H9 (cell line): Measurements from ENCODE around the gene FASTKD2. TPM values are rescaled to one million over a fixed set of nuclear protein-coding genes. Genes with fewer than 3 reads are reported as not detected.

ENCODE experiments used
- DNase-seq: peaks from one replicate; pipeline ENCODE4 v3.0.0-alpha.2; 2017
- H2AFZ ChIP-seq: one replicate; pipeline ENCODE4 v1.6.1; 2013; ENCODE audit warnings: mild to moderate bottlenecking, low read length, control low read depth, moderate library complexity
- H2AK5ac ChIP-seq: 2 replicates; pipeline ENCODE4 v1.6.1; 2013; ENCODE audit warnings: low read length, control low read depth, mixed read lengths; ENCODE audit not compliant: insufficient read length
- H2BK120ac ChIP-seq: one replicate; pipeline ENCODE4 v1.6.1; 2013; ENCODE audit warnings: low read depth, mild to moderate bottlenecking, low read length, control low read depth, inconsistent platforms; ENCODE audit not compliant: poor library complexity, severe bottlenecking
- H2BK12ac ChIP-seq: 2 replicates; pipeline ENCODE4 v1.6.1; 2013; ENCODE audit warnings: low read length, control low read depth, mixed read lengths, low read depth; ENCODE audit not compliant: insufficient read length
- H2BK15ac ChIP-seq: 2 replicates; pipeline ENCODE4 v1.6.1; 2013; ENCODE audit warnings: low read depth, low read length, control low read depth
- H2BK20ac ChIP-seq: one replicate; pipeline ENCODE4 v1.6.1; 2013; ENCODE audit warnings: low read depth, mild to moderate bottlenecking, low read length, control low read depth, inconsistent platforms; ENCODE audit not compliant: poor library complexity, severe bottlenecking
- H2BK5ac ChIP-seq: 2 replicates; pipeline ENCODE4 v1.6.1; 2013; ENCODE audit warnings: low read length, control low read depth, mixed read lengths; ENCODE audit not compliant: insufficient read length
- H3K14ac ChIP-seq: 2 replicates; pipeline ENCODE4 v1.6.1; 2013; ENCODE audit warnings: low read length, control low read depth; ENCODE audit not compliant: insufficient read depth
- H3K18ac ChIP-seq: 2 replicates; pipeline ENCODE4 v1.6.1; 2013; ENCODE audit warnings: low read depth, mild to moderate bottlenecking, mixed read lengths, low read length, control low read depth; ENCODE audit not compliant: insufficient read length
- H3K23ac ChIP-seq: 2 replicates; pipeline ENCODE4 v1.6.1; 2013; ENCODE audit warnings: low read length, control low read depth, mixed read lengths, low read depth; ENCODE audit not compliant: insufficient read length
- H3K23me2 ChIP-seq: 2 replicates; pipeline ENCODE4 v1.6.1; 2013; ENCODE audit warnings: low read depth, mild to moderate bottlenecking, mixed read lengths, low read length, control low read depth; ENCODE audit not compliant: insufficient read length, poor library complexity, severe bottlenecking
- H3K27ac ChIP-seq: 2 replicates; pipeline ENCODE4 v1.5.1; 2013; ENCODE audit warnings: low read length, control low read depth, mixed read lengths, low read depth; ENCODE audit not compliant: insufficient read length
- H3K27me3 ChIP-seq: 2 replicates; pipeline ENCODE4 v1.6.1; 2013; ENCODE audit warnings: low read length, control low read depth, inconsistent platforms; ENCODE audit not compliant: insufficient read depth
- H3K4ac ChIP-seq: 2 replicates; pipeline ENCODE4 v1.6.1; 2013; ENCODE audit warnings: low read depth, mild to moderate bottlenecking, control low read depth, inconsistent platforms, low read length, moderate library complexity
- H3K4me1 ChIP-seq: 2 replicates; pipeline ENCODE4 v1.6.1; 2013; ENCODE audit warnings: low read length, control low read depth, inconsistent platforms; ENCODE audit not compliant: insufficient read depth
- H3K4me2 ChIP-seq: 2 replicates; pipeline ENCODE4 v1.6.1; 2013; ENCODE audit warnings: low read length, control low read depth, mixed read lengths; ENCODE audit not compliant: insufficient read length, insufficient read depth
- H3K56ac ChIP-seq: 2 replicates; pipeline ENCODE4 v1.6.1; 2013; ENCODE audit warnings: low read depth, mild to moderate bottlenecking, mixed read lengths, low read length, control low read depth; ENCODE audit not compliant: insufficient read length
- H3K79me1 ChIP-seq: 2 replicates; pipeline ENCODE4 v1.6.1; 2013; ENCODE audit warnings: low read depth, mild to moderate bottlenecking, moderate library complexity, low read length, control low read depth, inconsistent platforms; ENCODE audit not compliant: insufficient read depth, poor library complexity, severe bottlenecking
- H3K79me2 ChIP-seq: 2 replicates; pipeline ENCODE4 v1.6.1; 2013; ENCODE audit warnings: low read length, control low read depth, inconsistent platforms; ENCODE audit not compliant: insufficient read depth
- H3K9ac ChIP-seq: 2 replicates; pipeline ENCODE4 v1.6.1; 2013; ENCODE audit warnings: low read length, control low read depth, mixed read lengths; ENCODE audit not compliant: insufficient read length; ENCODE audit errors: extremely low read depth
- H3K9me3 ChIP-seq: one replicate; pipeline ENCODE4 v1.6.1; 2013; ENCODE audit warnings: low read depth, low read length, inconsistent platforms; ENCODE audit not compliant: control insufficient read depth
- H3T11ph ChIP-seq: one replicate; pipeline ENCODE4 v1.6.1; 2013; ENCODE audit warnings: mild to moderate bottlenecking, low read length, control low read depth, inconsistent platforms
- H4K20me1 ChIP-seq: one replicate; pipeline ENCODE4 v1.6.1; 2013; ENCODE audit not compliant: control insufficient read depth, insufficient read length, insufficient read depth
- H4K5ac ChIP-seq: 2 replicates; pipeline ENCODE4 v1.6.1; 2013; ENCODE audit warnings: low read depth, mild to moderate bottlenecking, mixed read lengths, low read length, control low read depth; ENCODE audit not compliant: insufficient read length
- H4K8ac ChIP-seq: replicated peaks from 2 replicates; pipeline ENCODE4 v1.6.1; 2013; ENCODE audit warnings: low read length, control low read depth, mixed read lengths, low read depth; ENCODE audit not compliant: insufficient read length
- H4K91ac ChIP-seq: 2 replicates; pipeline ENCODE4 v1.6.1; 2013; ENCODE audit warnings: low read depth, mild to moderate bottlenecking, moderate library complexity, mixed read lengths, low read length, control low read depth; ENCODE audit not compliant: insufficient read length
- H3K27ac Mint-ChIP-seq, 3 experiments: 2 replicates in 2 of 3; 3 replicates in 1 of 3; pipeline ENCODE4 v1.8.0; 2020 to 2021; ENCODE audit warnings: mixed read lengths in 3 of 3, mild to moderate bottlenecking in 1 of 3, moderate library complexity in 1 of 3
- H3K27me3 Mint-ChIP-seq: 2 replicates; pipeline ENCODE4 v1.8.0; 2021; ENCODE audit warnings: low read depth, mild to moderate bottlenecking, moderate library complexity, mixed read lengths
- H3K36me3 Mint-ChIP-seq, 3 experiments: 2 replicates in 2 of 3; 3 replicates in 1 of 3; pipeline ENCODE4 v1.8.0; 2020 to 2021; ENCODE audit warnings: low read depth in 3 of 3, mixed read lengths in 3 of 3; ENCODE audit not compliant: insufficient read depth in 1 of 3
- H3K4me1 Mint-ChIP-seq, 2 experiments: 2 replicates each; pipeline ENCODE4 v1.8.0; 2020; ENCODE audit warnings: mixed read lengths in 2 of 2
- H3K4me3 Mint-ChIP-seq, 2 experiments: 2 replicates in 1 of 2; 3 replicates in 1 of 2; pipeline ENCODE4 v1.8.0; 2020 to 2021; ENCODE audit warnings: mild to moderate bottlenecking in 2 of 2, mixed read lengths in 2 of 2, moderate library complexity in 1 of 2
- H3K9me3 Mint-ChIP-seq, 2 experiments: 2 replicates in 1 of 2; 3 replicates in 1 of 2; pipeline ENCODE4 v1.8.0; 2020; ENCODE audit warnings: mild to moderate bottlenecking in 2 of 2, mixed read lengths in 2 of 2, moderate library complexity in 1 of 2
- WGBS: extraction: QIAGEN DNeasy Blood & Tissue Kit; methylation state at CpG from one replicate; pipeline ENCODE4 v1.1.7; 2013; ENCODE audit warnings: missing lambda C conversion rate, low lambda C conversion rate, mixed read lengths; ENCODE audit not compliant: insufficient read length; ENCODE audit errors: extremely low coverage; 5-methylcytosine and 5-hydroxymethylcytosine counted together
- total RNA-seq: library from RNA; stranded (reverse); gene quantifications from 2 replicates; pipeline ENCODE4 v1.2.1, GENCODE V29; 2021
- TF ChIP-seq, protein P1 (sequence below): fragments of 200-600 bp; sonication (generic); conservative IDR thresholded peaks from 3 replicates; pipeline ENCODE4 v1.8.0; 2021; ENCODE audit warnings: antibody characterized with exemption, mild to moderate bottlenecking

FASTKD2 gene
- total RNA-seq, 1 experiment from 2014 or later = 39.2 TPM

DNA sequence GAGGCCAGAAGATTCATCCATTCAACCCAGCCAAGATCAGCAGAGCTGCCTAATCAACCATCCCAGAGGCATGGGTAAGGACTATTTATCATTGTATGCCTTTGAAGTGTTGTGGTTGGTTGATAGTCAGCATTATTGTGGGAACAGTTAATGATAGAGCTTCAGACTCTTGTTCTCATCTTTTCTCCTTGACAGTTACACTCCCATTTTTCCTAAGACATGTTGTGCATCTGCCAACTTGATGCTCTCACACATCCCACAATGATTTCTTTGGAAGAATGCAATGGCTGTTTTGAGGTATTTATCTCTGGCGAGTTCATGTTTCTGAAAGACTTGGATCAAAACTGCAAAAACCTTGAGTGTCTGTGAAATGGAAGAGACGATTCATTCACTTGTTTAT is 55.4 kb downstream of the FASTKD2 start:
- Mint-ChIP-seq H3K4me3 (no peak overlapping the region), H3K36me3 (peaks cover 2 to 8% (median 4%) of the 10 kb centered on the region in 3 experiments; a peak in 6 of 7 replicates)

More for the DNA sequence above, 55.4 kb downstream of the FASTKD2 start:
- no peak for DNase-seq
- Histone ChIP-seq H3K27ac (no peak overlapping the region), H4K8ac (no peak overlapping the region), H2AFZ (no peak overlapping the region), H3K79me1 (no peaks in the 10 kb centered on the region), H4K5ac (no peak overlapping the region), H3K9ac (no peak overlapping the region), H3K14ac (no peak overlapping the region), H3K23me2 (no peaks in the 10 kb centered on the region), H3K23ac (no peak overlapping the region), H4K91ac (no peak overlapping the region), H3K56ac (no peak overlapping the region), H2BK5ac (no peak overlapping the region), H3K18ac (no peak overlapping the region), H3K4me1 (peaks cover 7% of the 10 kb centered on the region; the same call in 1 of the 2 replicates), H3K4ac (no peak overlapping the region), H3K79me2 (no peaks in the 10 kb centered on the region), H3K9me3 (no peaks in the 10 kb centered on the region), H2BK20ac (no peak overlapping the region), H2BK15ac (no peak overlapping the region), H3K4me2 (no peak overlapping the region), H2AK5ac (no peak overlapping the region), H3K27me3 (no peaks in the 10 kb centered on the region), H3T11ph (no peak overlapping the region), H2BK120ac (no peak overlapping the region), H4K20me1 (no peaks in the 10 kb centered on the region), H2BK12ac (no peak overlapping the region)
- no CpG with 5 or more reads among the region's 2 CpGs for WGBS
- TF ChIP-seq, protein P1, sequence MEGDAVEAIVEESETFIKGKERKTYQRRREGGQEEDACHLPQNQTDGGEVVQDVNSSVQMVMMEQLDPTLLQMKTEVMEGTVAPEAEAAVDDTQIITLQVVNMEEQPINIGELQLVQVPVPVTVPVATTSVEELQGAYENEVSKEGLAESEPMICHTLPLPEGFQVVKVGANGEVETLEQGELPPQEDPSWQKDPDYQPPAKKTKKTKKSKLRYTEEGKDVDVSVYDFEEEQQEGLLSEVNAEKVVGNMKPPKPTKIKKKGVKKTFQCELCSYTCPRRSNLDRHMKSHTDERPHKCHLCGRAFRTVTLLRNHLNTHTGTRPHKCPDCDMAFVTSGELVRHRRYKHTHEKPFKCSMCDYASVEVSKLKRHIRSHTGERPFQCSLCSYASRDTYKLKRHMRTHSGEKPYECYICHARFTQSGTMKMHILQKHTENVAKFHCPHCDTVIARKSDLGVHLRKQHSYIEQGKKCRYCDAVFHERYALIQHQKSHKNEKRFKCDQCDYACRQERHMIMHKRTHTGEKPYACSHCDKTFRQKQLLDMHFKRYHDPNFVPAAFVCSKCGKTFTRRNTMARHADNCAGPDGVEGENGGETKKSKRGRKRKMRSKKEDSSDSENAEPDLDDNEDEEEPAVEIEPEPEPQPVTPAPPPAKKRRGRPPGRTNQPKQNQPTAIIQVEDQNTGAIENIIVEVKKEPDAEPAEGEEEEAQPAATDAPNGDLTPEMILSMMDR = no peak
- no peak overlapping the region for H3K27ac Mint-ChIP-seq
- peaks cover 4 to 21% of the 10 kb centered on the region in 2 experiments; a peak in 3 of 4 replicates for H3K4me1 Mint-ChIP-seq
- H3K27me3 Mint-ChIP-seq = no peaks in the 10 kb centered on the region
- H3K9me3 Mint-ChIP-seq = peaks cover 2 to 3% of the 10 kb centered on the region in 2 experiments; a peak in 4 of 5 replicates
